SK-N-SH (cell line): Measurements from ENCODE around the gene XAGE1B.
"Not testable (repeated sequence)": the region's sequence is repeated elsewhere in the genome, so short reads cannot be mapped to it uniquely, and the experiment has no call there.

ENCODE experiments used
- EP300 ChIP-seq, 2 experiments: IDR thresholded peaks; 2 replicates each; pipeline versions ENCODE4 v1.4.0 to v1.6.1; 2012; ENCODE audit warnings: borderline replicate concordance in 1 of 2, low read depth in 1 of 2, low read length in 1 of 2
- EZH2phosphoT487 ChIP-seq: fragments of 200-600 bp; sonication (generic); IDR thresholded peaks from 2 replicates; pipeline ENCODE4 v1.6.1; 2017; ENCODE audit warnings: low read depth, mixed run types, mild to moderate bottlenecking, antibody characterized with exemption, moderate library complexity, borderline replicate concordance
- GABPA ChIP-seq: IDR thresholded peaks from 2 replicates; pipeline ENCODE4 v1.4.0; 2012; ENCODE audit warnings: low read depth, mild to moderate bottlenecking
- NRF1 ChIP-seq: IDR thresholded peaks from 2 replicates; pipeline ENCODE4 v1.6.1; 2012; ENCODE audit warnings: low read depth, mild to moderate bottlenecking, low read length
- POLR2AphosphoS5 ChIP-seq: IDR thresholded peaks from 2 replicates; pipeline ENCODE4 v1.6.1; 2012; ENCODE audit warnings: low read depth, low read length
- SMC3 ChIP-seq: IDR thresholded peaks from 2 replicates; pipeline ENCODE4 v1.6.1; 2012; ENCODE audit warnings: low read depth, low read length, improper control_type of control experiment
- TAF1 ChIP-seq: IDR thresholded peaks from 2 replicates; pipeline ENCODE4 v1.6.1; 2012; ENCODE audit warnings: low read depth, mild to moderate bottlenecking, low read length, moderate library complexity, borderline replicate concordance
- TCF12 ChIP-seq: IDR thresholded peaks from 2 replicates; pipeline ENCODE4 v1.4.0; 2012
- TEAD4 ChIP-seq: IDR thresholded peaks from 2 replicates; pipeline ENCODE4 v1.4.0; 2012; ENCODE audit warnings: mild to moderate bottlenecking, borderline replicate concordance; ENCODE audit not compliant: insufficient read depth
- TF ChIP-seq, protein P1 (sequence below): fragments of 200-600 bp; sonication (generic); IDR thresholded peaks from 2 replicates; pipeline ENCODE4 v1.6.1; 2017; ENCODE audit warnings: antibody characterized with exemption, mild to moderate bottlenecking, moderate library complexity
- TF ChIP-seq, protein P2 (sequence below): IDR thresholded peaks from 2 replicates; pipeline ENCODE4 v1.6.1; 2012; ENCODE audit warnings: mild to moderate bottlenecking, low read depth, low read length, moderate library complexity
- TF ChIP-seq, protein P3 (sequence below): IDR thresholded peaks from 2 replicates; pipeline ENCODE4 v1.4.0; 2012; ENCODE audit warnings: low read depth, borderline replicate concordance

DNA sequence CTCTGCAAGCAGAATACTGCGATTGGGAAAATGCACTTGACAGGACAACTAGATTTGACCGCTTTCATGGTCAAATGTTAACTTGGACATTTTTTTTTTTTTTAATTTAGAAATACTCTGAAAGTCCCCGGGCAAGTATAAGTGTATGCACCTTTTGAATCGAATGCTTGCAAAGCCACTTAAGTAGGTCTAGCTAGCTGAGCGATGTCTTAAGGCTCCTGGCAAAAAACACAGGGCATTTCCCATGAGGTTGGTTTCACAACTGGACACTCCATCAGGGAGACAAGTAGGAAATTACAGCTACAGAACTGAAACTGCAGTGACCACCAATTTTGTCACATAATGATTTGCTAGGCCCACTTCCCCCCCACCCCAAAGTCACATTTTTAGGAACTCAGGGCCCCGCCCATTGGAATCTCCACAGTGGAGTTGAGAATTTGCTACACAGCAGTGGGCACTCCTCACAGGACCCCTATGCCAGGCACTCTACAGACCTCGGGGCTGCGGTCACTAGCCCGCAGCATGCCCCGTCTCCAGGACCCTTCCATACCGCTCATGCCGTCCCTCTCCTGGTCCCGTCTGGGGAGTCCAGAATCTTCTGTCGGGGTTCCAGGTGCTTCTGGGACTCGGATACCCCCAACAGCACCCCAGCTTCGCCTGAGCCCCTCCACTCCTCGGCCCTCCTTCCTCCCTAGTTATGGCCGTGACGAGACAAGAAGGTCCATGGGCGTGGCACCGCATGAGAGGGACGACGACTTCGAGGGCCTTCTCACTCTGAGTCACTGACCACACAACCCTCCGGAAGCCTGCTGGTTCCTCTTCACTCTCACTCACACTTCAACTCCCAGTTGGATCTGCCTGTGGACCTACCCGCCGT lies 515 bp downstream of the XAGE1B start:
- not testable (repeated sequence) for TF ChIP-seq NRF1; SMC3; TEAD4; TAF1; TCF12; EZH2phosphoT487; GABPA; POLR2AphosphoS5; EP300 (IDR thresholded peaks at IDR 0.05; ENCODE audit: borderline replicate concordance in 1 of 2, low read depth in 1 of 2, low read length in 1 of 2)
- TF ChIP-seq, protein P1, sequence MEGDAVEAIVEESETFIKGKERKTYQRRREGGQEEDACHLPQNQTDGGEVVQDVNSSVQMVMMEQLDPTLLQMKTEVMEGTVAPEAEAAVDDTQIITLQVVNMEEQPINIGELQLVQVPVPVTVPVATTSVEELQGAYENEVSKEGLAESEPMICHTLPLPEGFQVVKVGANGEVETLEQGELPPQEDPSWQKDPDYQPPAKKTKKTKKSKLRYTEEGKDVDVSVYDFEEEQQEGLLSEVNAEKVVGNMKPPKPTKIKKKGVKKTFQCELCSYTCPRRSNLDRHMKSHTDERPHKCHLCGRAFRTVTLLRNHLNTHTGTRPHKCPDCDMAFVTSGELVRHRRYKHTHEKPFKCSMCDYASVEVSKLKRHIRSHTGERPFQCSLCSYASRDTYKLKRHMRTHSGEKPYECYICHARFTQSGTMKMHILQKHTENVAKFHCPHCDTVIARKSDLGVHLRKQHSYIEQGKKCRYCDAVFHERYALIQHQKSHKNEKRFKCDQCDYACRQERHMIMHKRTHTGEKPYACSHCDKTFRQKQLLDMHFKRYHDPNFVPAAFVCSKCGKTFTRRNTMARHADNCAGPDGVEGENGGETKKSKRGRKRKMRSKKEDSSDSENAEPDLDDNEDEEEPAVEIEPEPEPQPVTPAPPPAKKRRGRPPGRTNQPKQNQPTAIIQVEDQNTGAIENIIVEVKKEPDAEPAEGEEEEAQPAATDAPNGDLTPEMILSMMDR, result not testable (repeated sequence)
- TF ChIP-seq, protein P2, sequence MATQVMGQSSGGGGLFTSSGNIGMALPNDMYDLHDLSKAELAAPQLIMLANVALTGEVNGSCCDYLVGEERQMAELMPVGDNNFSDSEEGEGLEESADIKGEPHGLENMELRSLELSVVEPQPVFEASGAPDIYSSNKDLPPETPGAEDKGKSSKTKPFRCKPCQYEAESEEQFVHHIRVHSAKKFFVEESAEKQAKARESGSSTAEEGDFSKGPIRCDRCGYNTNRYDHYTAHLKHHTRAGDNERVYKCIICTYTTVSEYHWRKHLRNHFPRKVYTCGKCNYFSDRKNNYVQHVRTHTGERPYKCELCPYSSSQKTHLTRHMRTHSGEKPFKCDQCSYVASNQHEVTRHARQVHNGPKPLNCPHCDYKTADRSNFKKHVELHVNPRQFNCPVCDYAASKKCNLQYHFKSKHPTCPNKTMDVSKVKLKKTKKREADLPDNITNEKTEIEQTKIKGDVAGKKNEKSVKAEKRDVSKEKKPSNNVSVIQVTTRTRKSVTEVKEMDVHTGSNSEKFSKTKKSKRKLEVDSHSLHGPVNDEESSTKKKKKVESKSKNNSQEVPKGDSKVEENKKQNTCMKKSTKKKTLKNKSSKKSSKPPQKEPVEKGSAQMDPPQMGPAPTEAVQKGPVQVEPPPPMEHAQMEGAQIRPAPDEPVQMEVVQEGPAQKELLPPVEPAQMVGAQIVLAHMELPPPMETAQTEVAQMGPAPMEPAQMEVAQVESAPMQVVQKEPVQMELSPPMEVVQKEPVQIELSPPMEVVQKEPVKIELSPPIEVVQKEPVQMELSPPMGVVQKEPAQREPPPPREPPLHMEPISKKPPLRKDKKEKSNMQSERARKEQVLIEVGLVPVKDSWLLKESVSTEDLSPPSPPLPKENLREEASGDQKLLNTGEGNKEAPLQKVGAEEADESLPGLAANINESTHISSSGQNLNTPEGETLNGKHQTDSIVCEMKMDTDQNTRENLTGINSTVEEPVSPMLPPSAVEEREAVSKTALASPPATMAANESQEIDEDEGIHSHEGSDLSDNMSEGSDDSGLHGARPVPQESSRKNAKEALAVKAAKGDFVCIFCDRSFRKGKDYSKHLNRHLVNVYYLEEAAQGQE, result not testable (repeated sequence)
- TF ChIP-seq, protein P3, sequence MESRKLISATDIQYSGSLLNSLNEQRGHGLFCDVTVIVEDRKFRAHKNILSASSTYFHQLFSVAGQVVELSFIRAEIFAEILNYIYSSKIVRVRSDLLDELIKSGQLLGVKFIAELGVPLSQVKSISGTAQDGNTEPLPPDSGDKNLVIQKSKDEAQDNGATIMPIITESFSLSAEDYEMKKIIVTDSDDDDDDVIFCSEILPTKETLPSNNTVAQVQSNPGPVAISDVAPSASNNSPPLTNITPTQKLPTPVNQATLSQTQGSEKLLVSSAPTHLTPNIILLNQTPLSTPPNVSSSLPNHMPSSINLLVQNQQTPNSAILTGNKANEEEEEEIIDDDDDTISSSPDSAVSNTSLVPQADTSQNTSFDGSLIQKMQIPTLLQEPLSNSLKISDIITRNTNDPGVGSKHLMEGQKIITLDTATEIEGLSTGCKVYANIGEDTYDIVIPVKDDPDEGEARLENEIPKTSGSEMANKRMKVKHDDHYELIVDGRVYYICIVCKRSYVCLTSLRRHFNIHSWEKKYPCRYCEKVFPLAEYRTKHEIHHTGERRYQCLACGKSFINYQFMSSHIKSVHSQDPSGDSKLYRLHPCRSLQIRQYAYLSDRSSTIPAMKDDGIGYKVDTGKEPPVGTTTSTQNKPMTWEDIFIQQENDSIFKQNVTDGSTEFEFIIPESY, result not testable (repeated sequence)
